B cell (primary cell): Measurements from ENCODE around the gene ZFP91. TPM values are rescaled to one million over a fixed set of nuclear protein-coding genes. Genes with fewer than 3 reads are reported as not detected.

Source experiments
- ATAC-seq: fragments of 200-7000 bp; cut with Tn5 transposase; one replicate; pipeline ENCODE4 v1.10.0; 2021; ENCODE audit warnings: low read depth, mild to moderate bottlenecking, moderate number of reproducible peaks, moderate library complexity
- CTCF ChIA-PET: fragments of 350-600 bp; sonication (Branson Sonifier 250); formaldehyde crosslinking; loops from one replicate; lab custom pipeline; 2021; ENCODE audit warnings: antibody characterized with exemption, inconsistent platforms; lab: Charles Lee
- POLR2A ChIA-PET: fragments of 350-600 bp; sonication (Branson Sonifier 250); formaldehyde crosslinking; loops from one replicate; lab custom pipeline; 2021; ENCODE audit warnings: antibody characterized with exemption; lab: Charles Lee
- DNase-seq: peaks from one replicate; pipeline ENCODE4 v3.0.0; 2013
- H2AFZ ChIP-seq: 2 replicates; pipeline ENCODE4 v1.6.1; 2012; ENCODE audit warnings: mild to moderate bottlenecking, low read depth, low read length; ENCODE audit not compliant: insufficient read depth, poor library complexity, severe bottlenecking
- H3K27ac ChIP-seq, 2 donors: 1 replicate in 1 of 2; 2 replicates in 1 of 2; pipeline ENCODE4 v1.5.1; 2012 to 2013; ENCODE audit warnings: low read length in 2 of 2, mild to moderate bottlenecking in 2 of 2, moderate library complexity in 1 of 2
- H3K27me3 ChIP-seq, 4 experiments: fragments of 200-600 bp in 1 of 4; sonication (generic) in 1 of 4; replicated peaks in 1 of 4; 1 replicate in 2 of 4; 2 replicates in 2 of 4; pipeline versions ENCODE4 v1.6.1 to v1.7.0; 2013 to 2016; ENCODE audit warnings: low read length in 3 of 4, mild to moderate bottlenecking in 2 of 4, mixed read lengths in 1 of 4, moderate library complexity in 1 of 4; ENCODE audit not compliant: insufficient read depth in 4 of 4, control insufficient read depth in 3 of 4; ENCODE audit errors: control extremely low read depth in 1 of 4
- H3K36me3 ChIP-seq, 2 experiments: replicated peaks in 1 of 2; 1 replicate in 1 of 2; 2 replicates in 1 of 2; pipeline versions ENCODE4 v1.6.1 to v1.7.1; 2013; ENCODE audit warnings: low read length in 1 of 2; ENCODE audit not compliant: insufficient read depth in 2 of 2, control insufficient read depth in 1 of 2; ENCODE audit errors: control extremely low read depth in 1 of 2, extremely low read depth in 1 of 2
- H3K4me1 ChIP-seq, 2 donors: fragments of 200-600 bp in 1 of 2; sonication (generic) in 1 of 2; 1 replicate in 1 of 2; 2 replicates in 1 of 2; pipeline versions ENCODE4 v1.5.1 to v1.6.1; 2013 to 2017; ENCODE audit warnings: low read length in 2 of 2; ENCODE audit not compliant: control insufficient read depth in 2 of 2, insufficient read depth in 2 of 2
- H3K4me2 ChIP-seq: replicated peaks from 2 replicates; pipeline ENCODE3; 2012; ENCODE audit warnings: mild to moderate bottlenecking, low read depth, low read length; ENCODE audit not compliant: poor library complexity, severe bottlenecking
- H3K4me3 ChIP-seq, 5 experiments: fragments of 200-600 bp in 1 of 5; sonication (generic) in 1 of 5; 1 replicate in 3 of 5; 2 replicates in 2 of 5; pipeline versions ENCODE4 v1.5.1 to v1.7.0; 2011 to 2016; ENCODE audit warnings: low read length in 4 of 5, mild to moderate bottlenecking in 4 of 5, low read depth in 2 of 5, control low read depth in 1 of 5, moderate library complexity in 1 of 5; ENCODE audit not compliant: insufficient read depth in 1 of 5; ENCODE audit errors: control extremely low read depth in 1 of 5, extremely low read depth in 1 of 5
- H3K79me2 ChIP-seq: fragments of 200-600 bp; sonication (generic); one replicate; pipeline ENCODE4 v1.6.0; 2016; ENCODE audit warnings: low read length; ENCODE audit not compliant: control insufficient read depth, insufficient read depth
- H3K9ac ChIP-seq: fragments of 200-600 bp; sonication (generic); 2 replicates; pipeline ENCODE4 v1.6.1; 2017; ENCODE audit warnings: mild to moderate bottlenecking, low read length, moderate library complexity
- H3K9me3 ChIP-seq, 3 donors: one replicate each; pipeline versions ENCODE4 v1.6.1 to v1.7.1; 2013; ENCODE audit warnings: low read length in 2 of 3; ENCODE audit not compliant: control insufficient read depth in 2 of 3, insufficient read depth in 1 of 3; ENCODE audit errors: control extremely low read depth in 1 of 3
- H4K20me1 ChIP-seq: 2 replicates; pipeline ENCODE4 v1.6.0; 2012; ENCODE audit warnings: mild to moderate bottlenecking, low read length; ENCODE audit not compliant: insufficient read depth, control insufficient read depth, poor library complexity, severe bottlenecking
- H3K27ac Mint-ChIP-seq: one replicate; pipeline ENCODE4 v1.8.0; 2021; ENCODE audit warnings: mixed read lengths
- H3K27me3 Mint-ChIP-seq: one replicate; pipeline ENCODE4 v1.8.0; 2021; ENCODE audit warnings: mixed read lengths
- H3K4me1 Mint-ChIP-seq: one replicate; pipeline ENCODE4 v1.8.0; 2021; ENCODE audit warnings: mixed read lengths
- H3K4me3 Mint-ChIP-seq: one replicate; pipeline ENCODE4 v1.8.0; 2021; ENCODE audit warnings: mixed read lengths
- H3K9me3 Mint-ChIP-seq: one replicate; pipeline ENCODE4 v1.8.0; 2022; ENCODE audit warnings: mixed read lengths; ENCODE audit not compliant: insufficient read depth
- EZH2 ChIP-seq: IDR thresholded peaks from 2 replicates; pipeline ENCODE4 v1.6.1; 2012; ENCODE audit warnings: borderline replicate concordance, low read depth, mild to moderate bottlenecking, moderate library complexity, low read length; ENCODE audit not compliant: insufficient read depth, poor library complexity, severe bottlenecking
- WGBS: methylation state at CpG from one replicate; pipeline ENCODE4 v1.1.5; 2013; ENCODE audit warnings: missing lambda C conversion rate; ENCODE audit not compliant: insufficient coverage; 5-methylcytosine and 5-hydroxymethylcytosine counted together
- intact Hi-C: fragments of 100-400 bp; cut with micrococcal nuclease; formaldehyde crosslinking; loops from one replicate; pipeline ENCODE4 v1.10.0; 2022
- polyA plus RNA-seq: library from polyadenylated mRNA; depleted of rRNA; stranded (reverse); fragments of >200 nt; gene quantifications from 2 replicates; pipeline ENCODE4 v1.2.3, GENCODE V29; 2012
- total RNA-seq, 2 donors: library from RNA; stranded (reverse); fragments of 120-200 nt in 1 of 2; gene quantifications; 1 replicate in 1 of 2; 2 replicates in 1 of 2; pipeline versions ENCODE4 v1.2.3 to v1.2.4, GENCODE V29; 2013 to 2022
- TF ChIP-seq, protein P1 (sequence below): fragments of 200-600 bp; IDR thresholded peaks from one replicate; pipeline ENCODE4 v1.8.0; 2022; ENCODE audit warnings: antibody characterized with exemption, mild to moderate bottlenecking

Gene ZFP91
- total and polyA plus RNA-seq, 2 donors (not counting 1 experiment from before 2014, with no cell fraction given), result 14.4 to 51.2 TPM

DNA sequence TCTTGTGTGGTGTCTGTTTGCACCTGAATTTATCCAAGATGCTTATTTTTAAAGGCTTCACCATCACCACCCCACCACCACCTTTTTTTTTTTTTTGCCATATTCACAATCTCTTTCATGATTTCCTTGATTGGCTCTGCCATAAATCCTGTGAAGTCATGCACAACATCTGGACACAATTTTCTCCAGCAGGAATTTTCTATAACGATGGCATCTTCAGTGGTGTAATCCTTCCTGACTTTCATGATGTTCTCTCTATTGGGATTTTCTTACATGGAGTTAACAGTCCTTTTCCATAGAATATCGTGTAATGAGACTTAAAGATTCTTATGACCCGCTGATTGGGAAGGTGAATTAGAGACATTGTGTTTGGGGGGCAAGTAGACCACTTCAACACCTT, 17.8 kb downstream of the ZFP91 start:
- intact Hi-C loops, result no loop called here
- Histone ChIP-seq H3K27me3 (no peaks in the 10 kb centered on the region), H3K9me3 (no peaks in the 10 kb centered on the region), H4K20me1 (peaks cover 66% of the 10 kb centered on the region), H2AFZ (no peak overlapping the region), H3K9ac (no peak overlapping the region), H3K79me2 (peaks cover 98% of the 10 kb centered on the region), H3K4me3 (no peak overlapping the region), H3K27ac (peak overlapping the region in 1 of 2 donors; percentile 19), H3K4me1 (peaks cover 6 to 22% of the 10 kb centered on the region in 2 donors), H3K36me3 (peaks cover 1 to 26% of the 10 kb centered on the region in 2 experiments), H3K4me2 (no peak overlapping the region)
- no peak overlapping the region for H3K27ac Mint-ChIP-seq
- H3K27me3 Mint-ChIP-seq, result no peaks in the 10 kb centered on the region
- WGBS, result no CpG with 5 or more reads among the region's 3 CpGs
- ATAC-seq, result no peak
- no peaks in the 10 kb centered on the region for H3K9me3 Mint-ChIP-seq
- TF ChIP-seq, protein P1, sequence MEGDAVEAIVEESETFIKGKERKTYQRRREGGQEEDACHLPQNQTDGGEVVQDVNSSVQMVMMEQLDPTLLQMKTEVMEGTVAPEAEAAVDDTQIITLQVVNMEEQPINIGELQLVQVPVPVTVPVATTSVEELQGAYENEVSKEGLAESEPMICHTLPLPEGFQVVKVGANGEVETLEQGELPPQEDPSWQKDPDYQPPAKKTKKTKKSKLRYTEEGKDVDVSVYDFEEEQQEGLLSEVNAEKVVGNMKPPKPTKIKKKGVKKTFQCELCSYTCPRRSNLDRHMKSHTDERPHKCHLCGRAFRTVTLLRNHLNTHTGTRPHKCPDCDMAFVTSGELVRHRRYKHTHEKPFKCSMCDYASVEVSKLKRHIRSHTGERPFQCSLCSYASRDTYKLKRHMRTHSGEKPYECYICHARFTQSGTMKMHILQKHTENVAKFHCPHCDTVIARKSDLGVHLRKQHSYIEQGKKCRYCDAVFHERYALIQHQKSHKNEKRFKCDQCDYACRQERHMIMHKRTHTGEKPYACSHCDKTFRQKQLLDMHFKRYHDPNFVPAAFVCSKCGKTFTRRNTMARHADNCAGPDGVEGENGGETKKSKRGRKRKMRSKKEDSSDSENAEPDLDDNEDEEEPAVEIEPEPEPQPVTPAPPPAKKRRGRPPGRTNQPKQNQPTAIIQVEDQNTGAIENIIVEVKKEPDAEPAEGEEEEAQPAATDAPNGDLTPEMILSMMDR, result no peak
- TF ChIP-seq EZH2, result no peak
- peaks cover 49% of the 10 kb centered on the region for H3K4me1 Mint-ChIP-seq
- CTCF ChIA-PET, result no interaction called here
- POLR2A ChIA-PET, result no interaction called here
- no peak overlapping the region for H3K4me3 Mint-ChIP-seq
- no peak for DNase-seq

- Histone ChIP-seq H3K4me3 (no peak overlapping the region), H4K20me1 (peaks cover 65% of the 10 kb centered on the region), H3K9ac (no peak overlapping the region), H3K4me1 (peaks cover 6 to 22% of the 10 kb centered on the region in 2 donors), H3K9me3 (no peaks in the 10 kb centered on the region), H3K36me3 (peaks cover 1 to 22% of the 10 kb centered on the region in 2 experiments), H3K4me2 (no peak overlapping the region), H3K27me3 (no peaks in the 10 kb centered on the region), H3K79me2 (peaks cover 98% of the 10 kb centered on the region), H3K27ac (no peak overlapping the region), H2AFZ (no peak overlapping the region)
- no peak overlapping the region for H3K27ac Mint-ChIP-seq
- no CpG with 5 or more reads among the region's 3 CpGs for WGBS
- ChIA-PET CTCF (interaction anchor here (1.4 to 3.1 kb wide), 2 partner anchors 30 to 797 kb away, joined by 3 to 13 read pairs; no protein-coding TSS in a partner anchor), POLR2A (interaction anchor here (0.7 kb wide), 1 partner anchor 9 kb away, joined by 4 read pairs; no protein-coding TSS in a partner anchor)
- no peaks in the 10 kb centered on the region for H3K9me3 Mint-ChIP-seq
- H3K4me3 Mint-ChIP-seq, result no peak overlapping the region
- DNase-seq (no peak), ATAC-seq (no peak)
- TF ChIP-seq EZH2, result no peak
- TF ChIP-seq, protein P1, result no peak
- H3K27me3 Mint-ChIP-seq, result no peaks in the 10 kb centered on the region
- intact Hi-C loops, result no loop called here
- H3K4me1 Mint-ChIP-seq, result peaks cover 51% of the 10 kb centered on the region
These were observed 18.8 kb downstream of the ZFP91 start for GRCh38 chr11:58597486-58598144.
